HCT116 (cell line): ENCODE results near the gene HK1. TPM values are rescaled to one million over a fixed set of nuclear protein-coding genes. Genes with fewer than 3 reads are reported as not detected.

Source experiments
- ATAC-seq: fragments of 200-7000 bp; cut with Tn5 transposase; 2 replicates; pipeline ENCODE4 v1.9.1; 2020; ENCODE audit warnings: mild to moderate bottlenecking, moderate library complexity
- BruUV-seq: library from RNA; stranded (reverse); fragments of 400-500 nt; replicated peaks from 2 replicates; lab custom pipeline; 2021; lab: Mats Ljungman, UMichigan
- CTCF ChIA-PET: fragments of 300-600 bp; sonication (Branson Sonifier 250); formaldehyde crosslinking; loops from one replicate; lab custom pipeline; 2021; ENCODE audit warnings: antibody characterized with exemption; lab: Charles Lee
- POLR2A ChIA-PET: fragments of 300-600, 350-600 bp; sonication (Branson Sonifier 250); formaldehyde crosslinking; loops from one replicate; lab custom pipeline; 2021; ENCODE audit warnings: antibody characterized with exemption; lab: Charles Lee
- RAD21 ChIA-PET, 2 experiments: fragments of 300-600 bp; sonication (Branson Sonifier 250); formaldehyde crosslinking; loops; one replicate each; lab custom pipeline; 2023; ENCODE audit warnings: low total read pairs in 2 of 2; ENCODE audit not compliant: uncharacterized antibody in 2 of 2, unreplicated experiment in 2 of 2, low non-redundant PET in 1 of 2; lab: Charles Lee
- DNase-seq: peaks from one replicate; pipeline ENCODE4 v3.0.0-alpha.2; 2010; ENCODE audit warnings: low read depth, low spot score
- H2AFZ ChIP-seq: fragments of 200-600 bp; shearing (Covaris generic), sonication (generic); 2 replicates; pipeline ENCODE4 v1.6.1; 2017; ENCODE audit warnings: low read depth, mixed run types, mixed read lengths, antibody characterized with exemption, low read length; ENCODE audit not compliant: poor library complexity, severe bottlenecking
- H3K27ac ChIP-seq: 2 replicates; pipeline ENCODE4 v1.5.1; 2012; ENCODE audit warnings: low read depth, low read length
- H3K27me3 ChIP-seq: fragments of 200-600 bp; sonication (generic); 2 replicates; pipeline ENCODE4 v1.6.1; 2016; ENCODE audit warnings: mixed run types, low read length, mixed read lengths; ENCODE audit not compliant: insufficient read depth
- H3K36me3 ChIP-seq, 2 experiments: fragments of 200-500 bp in 1 of 2; fragments of 200-600 bp in 1 of 2; sonication (Bioruptor generic) in 1 of 2; sonication (generic) in 1 of 2; 2 replicates each; pipeline versions ENCODE4 v1.5.1 to v1.6.1; 2014 to 2016; ENCODE audit warnings: low read length in 2 of 2, inconsistent platforms in 1 of 2, mixed read lengths in 1 of 2, mixed run types in 1 of 2; ENCODE audit not compliant: insufficient read depth in 2 of 2, control insufficient read depth in 1 of 2
- H3K4me1 ChIP-seq, 2 experiments: fragments of 200-600 bp in 1 of 2; sonication (generic) in 1 of 2; 2 replicates each; pipeline versions ENCODE4 v1.5.1 to v1.6.1; 2012 to 2017; ENCODE audit warnings: low read length in 2 of 2, inconsistent platforms in 1 of 2, mild to moderate bottlenecking in 1 of 2, mixed read lengths in 1 of 2, mixed run types in 1 of 2, moderate library complexity in 1 of 2; ENCODE audit not compliant: insufficient read depth in 2 of 2, control insufficient read depth in 1 of 2
- H3K4me2 ChIP-seq: fragments of 200-600 bp; sonication (generic); 2 replicates; pipeline ENCODE4 v1.6.1; 2017; ENCODE audit warnings: mixed run types, low read length, mixed read lengths
- H3K4me3 ChIP-seq, 2 experiments: fragments of 200-600 bp in 1 of 2; sonication (generic) in 1 of 2; replicated peaks in 1 of 2; 2 replicates each; pipeline ENCODE4 v1.5.1; 2011 to 2016; ENCODE audit warnings: low read length in 2 of 2, control low read depth in 1 of 2, low read depth in 1 of 2, mild to moderate bottlenecking in 1 of 2, mixed read lengths in 1 of 2, mixed run types in 1 of 2
- H3K79me2 ChIP-seq: fragments of 200-600 bp; sonication (generic); 2 replicates; pipeline ENCODE4 v1.6.1; 2017; ENCODE audit warnings: mild to moderate bottlenecking, mixed run types, low read length, moderate library complexity, mixed read lengths; ENCODE audit not compliant: insufficient read depth
- H3K9ac ChIP-seq: fragments of 200-600 bp; sonication (generic); 2 replicates; pipeline ENCODE4 v1.6.1; 2016; ENCODE audit warnings: low read length, mixed read lengths
- H3K9me2 ChIP-seq: fragments of 200-600 bp; sonication (generic), shearing (Covaris generic); 2 replicates; pipeline ENCODE4 v1.6.1; 2017; ENCODE audit warnings: mixed run types, mild to moderate bottlenecking, moderate library complexity; ENCODE audit not compliant: insufficient read depth
- H3K9me3 ChIP-seq, 2 experiments: fragments of 200-500 bp in 1 of 2; fragments of 200-600 bp in 1 of 2; sonication (Bioruptor generic) in 1 of 2; sonication (generic) in 1 of 2; 2 replicates each; pipeline ENCODE4 v1.6.1; 2014 to 2017; ENCODE audit warnings: low read length in 2 of 2, mixed read lengths in 2 of 2, inconsistent platforms in 1 of 2, low read depth in 1 of 2, mild to moderate bottlenecking in 1 of 2, mixed run types in 1 of 2, moderate library complexity in 1 of 2; ENCODE audit not compliant: control insufficient read depth in 1 of 2, insufficient read depth in 1 of 2
- H4K20me1 ChIP-seq: fragments of 200-600 bp; sonication (generic), shearing (Covaris generic); 2 replicates; pipeline ENCODE4 v1.6.1; 2017; ENCODE audit warnings: mixed run types, mild to moderate bottlenecking, moderate library complexity; ENCODE audit not compliant: insufficient read depth
- ATF3 ChIP-seq: IDR thresholded peaks from 2 replicates; pipeline ENCODE4 v1.6.1; 2012
- CBX3 ChIP-seq: IDR thresholded peaks from 2 replicates; pipeline ENCODE4 v1.6.1; 2012; ENCODE audit warnings: low read depth
- CTCF ChIP-seq, 3 experiments: fragments of 200-600 bp in 1 of 3; sonication (generic) in 1 of 3; IDR thresholded peaks in 2 of 3; conservative IDR thresholded peaks in 1 of 3; 2 replicates each; pipeline ENCODE4 v1.5.1; 2012 to 2017; ENCODE audit warnings: low read depth in 2 of 3, low read length in 2 of 3, antibody characterized with exemption in 1 of 3, borderline replicate concordance in 1 of 3, control low read depth in 1 of 3, mild to moderate bottlenecking in 1 of 3, mixed read lengths in 1 of 3, mixed run types in 1 of 3, moderate library complexity in 1 of 3; ENCODE audit not compliant: insufficient read depth in 1 of 3
- EZH2 ChIP-seq: fragments of 200-600 bp; sonication (generic); IDR thresholded peaks from 2 replicates; pipeline ENCODE4 v1.6.1; 2017; ENCODE audit warnings: antibody characterized with exemption, mixed run types
- JUND ChIP-seq: IDR thresholded peaks from 2 replicates; pipeline ENCODE4 v1.6.1; 2012
- MAX ChIP-seq: IDR thresholded peaks from 2 replicates; pipeline ENCODE4 v1.6.1; 2012
- POLR2AphosphoS5 ChIP-seq: IDR thresholded peaks from 2 replicates; pipeline ENCODE4 v1.6.1; 2011; ENCODE audit warnings: mild to moderate bottlenecking, low read depth, low read length, moderate library complexity
- RAD21 ChIP-seq: IDR thresholded peaks from 2 replicates; pipeline ENCODE4 v1.6.1; 2012; ENCODE audit warnings: low read depth, mild to moderate bottlenecking
- SIN3A ChIP-seq: IDR thresholded peaks from 2 replicates; pipeline ENCODE4 v1.6.1; 2012; ENCODE audit warnings: low read depth
- SRF ChIP-seq: IDR thresholded peaks from 2 replicates; pipeline ENCODE4 v1.6.1; 2012; ENCODE audit warnings: low read depth
- ZFX ChIP-seq: fragments of 450-650 bp; IDR thresholded peaks from 2 replicates; pipeline ENCODE4 v1.6.1; 2017
- intact Hi-C: fragments of 100-400 bp; cut with micrococcal nuclease; formaldehyde crosslinking; loops from 2 replicates; pipeline ENCODE4 v1.10.0; 2022
- total RNA-seq: library from RNA; stranded (reverse); gene quantifications from one replicate; pipeline ENCODE4 v1.2.1, GENCODE V29; 2021; ENCODE audit not compliant: unreplicated experiment

HK1 gene
- total RNA-seq, 1 experiment from 2014 or later, result 50.3 TPM

- Histone ChIP-seq H3K9me2 (no peaks in the 10 kb centered on the region), H3K4me1 (peaks cover 18 to 35% of the 10 kb centered on the region in 2 experiments), H3K9ac (peak overlapping the region; percentile 75), H4K20me1 (no peaks in the 10 kb centered on the region), H2AFZ (no peak overlapping the region), H3K4me2 (peak overlapping the region; percentile 98), H3K9me3 (no peaks in the 10 kb centered on the region), H3K4me3 (peak overlapping the region; percentile 93 to 96), H3K79me2 (peaks cover 39% of the 10 kb centered on the region), H3K36me3 (no peaks in the 10 kb centered on the region), H3K27ac (peak overlapping the region; percentile 78), H3K27me3 (no peaks in the 10 kb centered on the region)
- DNase-seq (no peak), ATAC-seq (peak; percentile 25)
- TSS peak; percentile 39 for BruUV-seq
- TF ChIP-seq ATF3, result no peak
- no peak for TF ChIP-seq CTCF (IDR thresholded peaks at IDR 0.05 in 2 of 3, conservative IDR thresholded peaks at IDR 0.05 in 1 of 3; ENCODE audit: borderline replicate concordance in 1 of 3, insufficient read depth in 1 of 3, low read depth in 2 of 3, low read length in 2 of 3)
- peak; percentile 78 for TF ChIP-seq SRF
- peak; percentile 74 for TF ChIP-seq SIN3A
- no peak for TF ChIP-seq JUND
- TF ChIP-seq POLR2AphosphoS5, result peak; percentile 49; the same call in 1 of the 2 replicates
- no peak for TF ChIP-seq ZFX
- TF ChIP-seq EZH2, result no peak
- TF ChIP-seq RAD21, result no peak
- TF ChIP-seq CBX3, result no peak
- TF ChIP-seq MAX, result no peak
- CTCF ChIA-PET, result no interaction called here
- RAD21 ChIA-PET, result no interaction called here
- intact Hi-C loops, result no loop called here
- POLR2A ChIA-PET, result no interaction called here
These were observed 40.8 kb downstream of the HK1 start for GRCh38 chr10:69318867-69319727.
